GM21423 (cell line): ENCODE data around the gene SSBP2.
"Not testable (repeated sequence)": the region's sequence is repeated elsewhere in the genome, so short reads cannot be mapped to it uniquely, and the experiment has no call there.

ENCODE experiments used
- ATAC-seq: cut with Tn5 transposase; IDR thresholded peaks from one replicate; pipeline ENCODE4 v1.9.1; 2021; ENCODE audit warnings: mild to moderate bottlenecking, moderate library complexity; ENCODE audit not compliant: unreplicated experiment

SSBP2 gene

GRCh38 chr5:81537905-81538547 is 212.9 kb downstream of the SSBP2 start:
- ATAC-seq, result no peak

- ATAC-seq, result no peak
Measured at GRCh38 chr5:81534441-81534840, 216.5 kb downstream of the SSBP2 start.

GRCh38 chr5:81533629-81534405 is 217.1 kb downstream of the SSBP2 start:
- peak; percentile 56 for ATAC-seq

- ATAC-seq, result no peak
Measured at GRCh38 chr5:81530919-81531318, 220.0 kb downstream of the SSBP2 start.

GRCh38 chr5:81525690-81526089 is 225.2 kb downstream of the SSBP2 start:
- ATAC-seq, result no peak

GRCh38 chr5:81524015-81524414 is 226.9 kb downstream of the SSBP2 start:
- ATAC-seq, result no peak

- ATAC-seq, result no peak
Measured at GRCh38 chr5:81522571-81522970, 228.3 kb downstream of the SSBP2 start.

GRCh38 chr5:81520769-81521168 is 230.1 kb downstream of the SSBP2 start:
- no peak for ATAC-seq

GRCh38 chr5:81519217-81519905 is 231.5 kb downstream of the SSBP2 start:
- ATAC-seq, result no peak

- no peak for ATAC-seq
Measured at GRCh38 chr5:81517462-81517861, 233.4 kb downstream of the SSBP2 start.

- no peak for ATAC-seq
Measured at GRCh38 chr5:81516091-81516490, 234.8 kb downstream of the SSBP2 start.

GRCh38 chr5:81513982-81514381 is 236.9 kb downstream of the SSBP2 start:
- no peak for ATAC-seq

GRCh38 chr5:81513473-81513872 is 237.4 kb downstream of the SSBP2 start:
- no peak for ATAC-seq

GRCh38 chr5:81506900-81507588 is 243.9 kb downstream of the SSBP2 start:
- ATAC-seq, result peak; percentile 98

GRCh38 chr5:81506378-81506777 is 244.5 kb downstream of the SSBP2 start:
- no peak for ATAC-seq

- no peak for ATAC-seq
Measured at GRCh38 chr5:81505672-81506071, 245.2 kb downstream of the SSBP2 start.

GRCh38 chr5:81503602-81504001 is 247.3 kb downstream of the SSBP2 start:
- not testable (repeated sequence) for ATAC-seq

GRCh38 chr5:81495286-81495685 is 255.6 kb downstream of the SSBP2 start:
- no peak for ATAC-seq

GRCh38 chr5:81488862-81489261 is 262.0 kb downstream of the SSBP2 start:
- no peak for ATAC-seq

GRCh38 chr5:81486711-81487110 is 264.2 kb downstream of the SSBP2 start:
- no peak for ATAC-seq

- ATAC-seq, result no peak
Measured at GRCh38 chr5:81482595-81482994, 268.3 kb downstream of the SSBP2 start.
